ENCODE results near the gene ARL6IP4.

GRCh38 chr12:122974892-122975789, 5.3 kb upstream of the ARL6IP4 start, which contains the start of gene OGFOD2:
- no peak for TF ChIP-seq CTCF (IDR thresholded peaks at IDR 0.05)
- peak in 1 of 4 donors; percentile 58 for TF ChIP-seq POLR2A (IDR thresholded peaks at IDR 0.05)

Measured in esophagus squamous epithelium (tissue), 4 donors.